ENCODE results near the gene USP25.

USP25 gene, protein sequence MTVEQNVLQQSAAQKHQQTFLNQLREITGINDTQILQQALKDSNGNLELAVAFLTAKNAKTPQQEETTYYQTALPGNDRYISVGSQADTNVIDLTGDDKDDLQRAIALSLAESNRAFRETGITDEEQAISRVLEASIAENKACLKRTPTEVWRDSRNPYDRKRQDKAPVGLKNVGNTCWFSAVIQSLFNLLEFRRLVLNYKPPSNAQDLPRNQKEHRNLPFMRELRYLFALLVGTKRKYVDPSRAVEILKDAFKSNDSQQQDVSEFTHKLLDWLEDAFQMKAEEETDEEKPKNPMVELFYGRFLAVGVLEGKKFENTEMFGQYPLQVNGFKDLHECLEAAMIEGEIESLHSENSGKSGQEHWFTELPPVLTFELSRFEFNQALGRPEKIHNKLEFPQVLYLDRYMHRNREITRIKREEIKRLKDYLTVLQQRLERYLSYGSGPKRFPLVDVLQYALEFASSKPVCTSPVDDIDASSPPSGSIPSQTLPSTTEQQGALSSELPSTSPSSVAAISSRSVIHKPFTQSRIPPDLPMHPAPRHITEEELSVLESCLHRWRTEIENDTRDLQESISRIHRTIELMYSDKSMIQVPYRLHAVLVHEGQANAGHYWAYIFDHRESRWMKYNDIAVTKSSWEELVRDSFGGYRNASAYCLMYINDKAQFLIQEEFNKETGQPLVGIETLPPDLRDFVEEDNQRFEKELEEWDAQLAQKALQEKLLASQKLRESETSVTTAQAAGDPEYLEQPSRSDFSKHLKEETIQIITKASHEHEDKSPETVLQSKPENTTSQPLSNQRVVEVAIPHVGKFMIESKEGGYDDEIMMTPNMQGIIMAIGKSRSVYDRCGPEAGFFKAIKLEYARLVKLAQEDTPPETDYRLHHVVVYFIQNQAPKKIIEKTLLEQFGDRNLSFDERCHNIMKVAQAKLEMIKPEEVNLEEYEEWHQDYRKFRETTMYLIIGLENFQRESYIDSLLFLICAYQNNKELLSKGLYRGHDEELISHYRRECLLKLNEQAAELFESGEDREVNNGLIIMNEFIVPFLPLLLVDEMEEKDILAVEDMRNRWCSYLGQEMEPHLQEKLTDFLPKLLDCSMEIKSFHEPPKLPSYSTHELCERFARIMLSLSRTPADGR

DNA sequence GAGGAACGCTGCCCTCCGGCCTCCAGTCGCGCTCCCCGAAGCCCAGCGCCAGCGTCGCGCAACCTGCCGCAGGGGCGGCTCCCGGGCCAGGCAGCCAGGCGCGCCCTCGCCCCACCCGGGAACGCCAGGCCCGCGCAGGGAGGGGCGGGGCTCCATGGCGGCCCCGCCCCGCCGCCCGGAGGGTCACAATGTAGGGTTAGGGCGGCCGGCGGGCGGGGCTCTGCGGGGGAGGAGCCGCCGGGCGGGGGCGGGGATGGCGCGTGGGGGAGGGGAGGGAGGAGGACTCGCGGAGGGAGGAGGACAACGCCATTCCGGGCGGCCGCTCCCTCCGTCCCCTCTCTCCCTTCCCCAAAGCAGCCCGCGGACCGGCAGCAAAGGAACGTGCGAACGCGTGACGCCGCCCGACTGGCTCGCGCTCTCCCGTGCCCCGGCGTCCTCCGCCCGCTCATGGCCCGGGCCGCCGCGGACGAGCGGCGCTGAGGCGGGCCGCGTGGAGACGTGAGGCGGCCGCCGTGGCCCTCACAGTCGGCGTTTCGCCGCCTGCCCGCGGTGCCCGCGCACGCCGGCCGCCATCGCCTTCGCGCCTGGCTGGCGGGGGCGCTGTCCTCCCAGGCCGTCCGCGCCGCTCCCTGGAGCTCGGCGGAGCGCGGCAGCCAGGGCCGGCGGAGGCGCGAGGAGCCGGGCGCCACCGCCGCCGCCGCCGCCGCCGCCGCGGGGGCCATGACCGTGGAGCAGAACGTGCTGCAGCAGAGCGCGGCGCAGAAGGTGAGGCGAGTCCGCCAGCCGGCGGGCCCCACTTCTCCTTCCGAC is at the start of gene USP25:
USP25 (plus strand) TSS at position 309 of the 810 bp plus-strand sequence; CDS start at position 721, 412 bp downstream.
- peak; percentile 70 to 76 for DNase-seq (ENCODE audit: low read depth in 2 of 2)

DNA sequence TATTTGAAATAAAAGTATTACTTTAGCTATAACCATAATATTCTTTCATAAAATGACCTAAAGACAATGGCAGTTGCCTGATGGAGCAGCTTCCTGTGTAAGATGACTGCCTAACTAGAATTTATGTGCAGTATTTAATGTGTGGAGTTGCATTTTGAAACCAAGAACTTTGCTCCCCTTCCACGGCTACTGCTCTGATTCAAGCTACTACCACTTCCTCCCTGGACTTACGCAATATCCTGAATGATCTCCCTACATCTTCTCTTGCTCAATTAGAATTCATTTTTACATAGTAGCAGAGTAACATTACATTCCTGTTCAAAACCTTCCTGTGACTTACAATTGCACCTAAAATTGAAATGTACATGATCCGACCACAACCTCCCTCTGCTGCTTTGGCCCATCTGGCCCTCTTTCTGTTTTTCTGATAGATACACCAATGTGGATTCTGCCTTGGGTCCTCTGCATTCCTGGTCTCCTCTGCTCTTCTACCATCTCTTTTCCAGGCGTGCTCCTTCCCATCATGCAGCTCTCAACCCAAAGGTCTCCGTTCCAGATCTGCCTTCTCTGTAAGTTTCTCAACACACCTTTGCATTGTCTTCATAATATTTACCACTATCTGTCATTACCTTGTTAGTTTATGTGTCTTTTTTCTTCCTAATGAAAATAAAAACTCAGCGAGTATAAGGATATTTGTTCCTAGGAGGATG is 47.4 kb upstream of the USP25 start:
- DNase-seq (ENCODE audit: low read depth in 2 of 2), result no peak

- no peak for DNase-seq (ENCODE audit: low read depth in 2 of 2)
Observed at GRCh38 chr21:15682977-15683376, 46.8 kb upstream of the USP25 start.

DNA sequence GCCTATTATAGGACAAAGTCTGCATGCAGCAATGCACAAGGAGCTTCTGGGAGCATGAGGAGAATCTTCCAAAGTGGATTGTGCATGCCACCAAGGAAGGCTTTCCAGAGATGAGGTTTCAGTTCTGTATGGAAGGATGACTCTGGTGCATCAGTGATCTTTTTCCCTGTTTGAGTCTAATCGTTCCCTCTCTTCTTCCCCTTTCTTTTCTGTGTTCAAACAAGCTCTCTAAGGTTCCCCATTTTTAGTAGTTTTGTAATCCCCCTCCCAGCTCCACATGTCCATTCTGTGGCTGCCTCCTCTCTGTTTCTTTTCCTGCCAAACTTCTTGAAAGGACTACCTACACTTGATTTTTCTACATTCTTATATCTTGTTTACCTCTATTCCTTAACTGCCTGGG is 43.3 kb upstream of the USP25 start:
- DNase-seq (ENCODE audit: low read depth in 2 of 2), result no peak

DNA sequence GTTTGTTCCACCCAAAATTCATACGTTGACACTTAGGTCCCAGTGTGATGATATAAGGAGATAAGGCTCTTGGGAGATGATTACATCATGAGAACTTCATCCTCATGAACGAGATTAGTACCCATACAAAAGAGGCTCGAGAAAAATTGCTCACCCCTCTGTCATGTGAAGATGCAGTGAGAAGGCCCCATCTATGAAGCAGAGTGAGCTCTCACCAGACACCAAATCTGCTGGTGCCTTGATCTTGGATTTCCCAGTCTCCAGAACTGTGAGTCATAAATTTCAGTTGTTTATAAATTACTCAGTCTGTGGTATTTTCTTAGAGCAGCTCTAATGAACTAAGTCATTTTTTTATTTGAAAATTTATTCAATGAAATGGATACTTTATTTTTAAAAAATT is 42.6 kb upstream of the USP25 start:
- no peak for DNase-seq (ENCODE audit: low read depth in 2 of 2)

DNA sequence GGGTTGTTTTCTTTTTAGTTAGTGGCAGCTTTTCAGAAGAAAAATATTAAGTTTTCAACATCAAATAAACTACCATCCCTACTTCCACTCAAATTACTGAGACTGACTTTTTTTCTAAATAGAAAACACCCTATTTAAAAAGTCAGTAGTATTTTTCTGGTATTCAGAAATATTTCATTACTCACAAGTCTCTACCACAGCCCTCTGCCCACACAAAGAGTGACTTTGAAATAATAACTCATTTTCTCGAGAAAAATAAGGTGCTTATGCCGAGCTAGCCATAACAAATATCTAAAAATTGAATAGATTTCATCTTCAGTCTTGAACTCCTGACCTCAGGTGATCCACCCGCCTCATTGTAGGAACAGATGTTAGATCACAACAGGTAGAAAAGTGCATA is 41.8 kb upstream of the USP25 start:
- DNase-seq (ENCODE audit: low read depth in 2 of 2), result no peak

GRCh38 chr21:15688809-15689208 is 41.0 kb upstream of the USP25 start:
- no peak for DNase-seq (ENCODE audit: low read depth in 2 of 2)

GRCh38 chr21:15692711-15693110 is 37.1 kb upstream of the USP25 start:
- DNase-seq (ENCODE audit: low read depth in 2 of 2), result no peak

DNA sequence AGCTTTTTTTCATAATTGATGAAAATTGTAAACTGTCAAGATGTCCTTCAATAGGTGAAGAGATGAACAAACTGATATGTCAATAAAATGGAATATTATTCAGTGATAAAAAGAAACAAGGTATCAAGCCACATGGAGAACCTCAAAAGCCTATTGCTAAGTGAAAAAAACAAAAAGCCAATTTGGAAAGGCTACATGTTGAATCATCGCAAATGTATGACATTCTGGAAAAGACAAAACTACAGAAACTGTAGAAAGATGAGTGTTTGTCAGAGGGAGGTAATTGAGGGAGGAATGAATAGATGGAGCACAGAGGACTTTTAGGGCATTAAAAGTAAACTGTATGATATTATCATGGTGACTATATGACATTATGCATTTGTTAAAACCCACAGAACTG is 34.5 kb upstream of the USP25 start:
- no peak for DNase-seq (ENCODE audit: low read depth in 2 of 2)

- no peak for DNase-seq (ENCODE audit: low read depth in 2 of 2)
Observed at GRCh38 chr21:15701830-15702229, 28.0 kb upstream of the USP25 start.

DNA sequence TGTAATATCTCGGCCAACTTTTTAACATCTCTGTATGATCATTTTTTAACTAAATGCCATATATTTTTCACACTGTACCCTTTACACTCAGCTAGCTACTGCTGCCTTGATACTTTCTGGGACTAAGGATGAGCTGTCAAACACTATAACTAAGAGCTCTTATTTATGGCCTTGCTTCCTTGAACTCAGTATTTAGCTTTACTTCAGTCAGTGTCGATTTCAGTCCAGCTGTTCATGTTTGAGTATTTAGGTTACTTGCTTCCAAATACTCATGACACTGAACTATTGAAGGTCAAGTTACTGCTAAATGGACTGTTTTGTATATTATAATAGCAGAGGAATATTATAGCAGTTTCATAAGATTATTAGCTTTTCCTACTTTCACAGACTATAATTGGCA is 25.9 kb upstream of the USP25 start:
- no peak for DNase-seq (ENCODE audit: low read depth in 2 of 2)

GRCh38 chr21:15706696-15707095 is 23.1 kb upstream of the USP25 start:
- no peak for DNase-seq (ENCODE audit: low read depth in 2 of 2)

DNA sequence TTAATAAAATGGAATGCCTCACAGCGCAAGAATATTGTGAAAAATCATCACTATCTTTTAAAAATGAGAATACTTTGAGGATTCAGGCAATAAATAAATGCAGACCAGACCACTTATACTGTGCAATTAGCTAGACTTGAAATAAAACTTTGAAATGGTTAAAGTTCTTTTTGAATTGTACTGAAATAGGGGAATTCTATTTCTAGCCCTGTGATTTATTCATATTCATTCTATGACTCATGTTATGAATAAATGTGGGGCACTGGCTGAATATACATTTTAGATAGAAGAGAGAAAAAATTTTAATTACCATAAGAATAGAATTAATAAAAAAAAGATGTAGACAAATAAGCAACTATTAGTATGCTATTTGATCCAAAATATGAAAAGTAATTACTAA is 16.4 kb upstream of the USP25 start:
- no peak for DNase-seq (ENCODE audit: low read depth in 2 of 2)

GRCh38 chr21:15718711-15719110 is 11.1 kb upstream of the USP25 start:
- DNase-seq (ENCODE audit: low read depth in 2 of 2), result no peak

DNA sequence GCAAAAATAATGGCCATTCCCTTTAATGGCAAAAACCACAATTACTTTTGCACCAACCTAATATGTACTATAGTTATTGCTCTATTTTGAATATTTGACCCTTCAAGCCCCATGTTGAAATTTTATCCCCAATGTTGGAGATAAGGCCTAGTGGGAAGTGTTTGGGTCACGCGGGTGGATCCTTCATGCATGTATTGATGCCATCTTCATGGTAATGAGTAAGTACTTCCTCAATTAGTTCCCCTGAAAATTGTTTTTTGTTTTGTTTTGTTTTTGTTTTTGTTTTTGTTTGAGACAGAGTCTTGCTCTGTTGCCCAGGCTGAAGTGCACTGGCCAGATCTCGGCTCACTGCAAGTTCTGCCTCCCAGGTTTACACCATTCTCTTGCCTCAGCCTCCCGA is 9.8 kb upstream of the USP25 start:
- DNase-seq (ENCODE audit: low read depth in 2 of 2), result no peak

DNA sequence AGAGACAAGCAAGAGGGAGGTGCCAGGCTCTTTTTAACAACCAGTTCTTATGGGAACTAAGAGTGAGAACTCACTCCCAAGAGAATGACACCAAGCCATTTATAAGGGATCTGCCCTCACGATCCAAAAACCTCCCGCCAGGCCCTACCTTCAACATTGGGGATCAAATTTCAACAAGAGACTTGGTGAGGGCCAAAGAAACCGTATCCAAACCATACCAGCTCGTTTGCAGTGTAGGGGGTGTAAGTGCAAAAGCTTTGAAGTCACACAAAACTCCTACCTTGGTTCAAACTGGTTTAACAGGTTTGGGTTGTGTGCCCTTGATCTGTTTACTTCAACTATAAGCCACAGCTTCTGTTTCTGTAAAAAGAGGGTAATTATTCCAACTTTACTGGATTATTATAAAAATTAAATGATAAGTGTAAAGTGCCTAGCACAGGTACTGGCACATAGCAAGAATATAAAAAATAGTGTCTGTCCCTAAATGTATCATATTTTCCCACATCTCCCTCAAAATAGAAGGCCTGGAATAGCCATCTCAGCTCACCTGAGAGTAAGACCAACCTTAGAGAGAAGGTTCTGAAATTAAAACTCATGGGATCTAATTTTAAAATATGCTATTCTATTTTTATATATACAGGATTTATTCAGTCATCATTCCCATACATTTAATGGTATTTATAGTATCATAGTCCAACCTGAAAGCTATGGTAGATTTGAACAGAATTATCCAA is 7.0 kb upstream of the USP25 start:
- DNase-seq (ENCODE audit: low read depth in 2 of 2), result no peak

- no peak for DNase-seq (ENCODE audit: low read depth in 2 of 2)
Observed at GRCh38 chr21:15725949-15726348, 3.8 kb upstream of the USP25 start.

DNA sequence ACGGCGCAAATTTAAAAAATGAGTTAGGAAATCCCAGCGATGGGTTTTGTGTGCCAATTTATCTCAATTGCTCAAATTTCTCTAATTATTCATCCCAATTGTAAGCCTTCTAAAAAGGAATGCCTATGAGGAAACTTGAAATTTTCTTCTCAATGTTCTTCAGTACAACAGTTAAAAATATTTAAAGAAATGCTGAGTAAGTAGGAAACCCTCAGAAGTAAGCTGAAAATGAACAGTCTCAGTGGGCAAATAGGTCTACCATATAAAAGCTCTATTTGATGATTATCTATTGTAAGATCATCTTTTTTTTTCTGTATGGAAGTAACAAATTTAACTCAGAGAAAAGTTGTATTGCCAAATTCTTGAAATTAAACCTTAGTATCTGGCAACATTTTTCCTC is 1.7 kb upstream of the USP25 start:
- DNase-seq (ENCODE audit: low read depth in 2 of 2), result no peak

GRCh38 chr21:15729346-15729673 is 472 bp upstream of the USP25 start:
- no peak for DNase-seq (ENCODE audit: low read depth in 2 of 2)

DNA sequence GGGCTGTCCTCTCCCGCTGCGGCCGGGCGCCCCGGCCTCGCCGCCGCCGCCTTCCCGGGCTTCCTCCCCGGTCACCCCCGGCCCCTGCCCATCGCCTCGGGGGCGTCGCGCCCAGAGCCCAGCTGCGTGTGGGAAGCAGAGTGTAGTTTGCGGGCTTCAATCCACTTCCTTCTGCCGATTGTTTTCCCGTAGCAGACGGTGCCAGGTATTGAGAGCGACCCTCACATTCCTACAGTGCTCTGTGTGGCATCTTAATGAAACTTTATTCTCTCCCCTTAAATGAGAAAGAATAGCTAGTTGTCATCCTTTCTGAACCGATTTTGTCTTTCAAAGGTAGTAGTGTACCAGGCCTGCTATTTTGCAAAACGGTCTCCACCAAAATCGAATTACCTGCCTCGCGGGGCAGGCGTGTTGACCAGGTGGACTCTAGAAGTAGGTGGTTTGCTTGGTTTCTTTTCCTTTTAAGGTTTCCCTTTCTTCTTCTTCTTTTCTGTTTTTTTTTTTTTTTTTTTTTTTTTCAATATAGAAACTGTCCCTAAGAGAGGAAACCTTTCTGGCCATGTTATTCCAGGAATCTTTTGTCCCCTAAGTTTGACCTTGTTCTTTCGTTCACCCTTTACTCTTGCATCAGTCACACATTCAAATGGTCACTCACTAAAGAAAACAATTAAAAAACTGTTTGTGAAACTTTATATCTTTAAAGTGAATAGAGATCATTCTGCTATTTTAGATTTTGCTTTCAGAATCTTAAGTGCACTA is 881 bp downstream of the USP25 start:
- DNase-seq (ENCODE audit: low read depth in 2 of 2), result no peak

All from stimulated activated CD4-positive, alpha-beta T cell treated with anti-CD3 and anti-CD28 coated beads, Interleukin-12 subunit alpha, Interleukin-12 subunit beta, amount 100 ng/mL, for 24 hours (primary cell).